Nephron progenitor cell (in vitro differentiated cells): Measurements from ENCODE around the gene SEC14L3.

ENCODE experiments used
- DNase-seq: peaks from one replicate; pipeline ENCODE4 v3.0.0; 2021
- H3K27ac Mint-ChIP-seq: 2 replicates; pipeline ENCODE4 v1.8.0; 2021; ENCODE audit warnings: mild to moderate bottlenecking, moderate library complexity, mixed read lengths
- H3K27me3 Mint-ChIP-seq: 2 replicates; pipeline ENCODE4 v1.8.0; 2021; ENCODE audit warnings: mild to moderate bottlenecking, low read depth, mixed read lengths; ENCODE audit not compliant: poor library complexity
- H3K36me3 Mint-ChIP-seq: 2 replicates; pipeline ENCODE4 v1.8.0; 2021; ENCODE audit warnings: low read depth, mixed read lengths
- H3K4me1 Mint-ChIP-seq: 2 replicates; pipeline ENCODE4 v1.8.0; 2021; ENCODE audit warnings: mixed read lengths
- H3K4me3 Mint-ChIP-seq: 2 replicates; pipeline ENCODE4 v1.8.0; 2021; ENCODE audit warnings: mild to moderate bottlenecking, moderate library complexity, mixed read lengths
- H3K9me3 Mint-ChIP-seq: 2 replicates; pipeline ENCODE4 v1.8.0; 2021; ENCODE audit warnings: mild to moderate bottlenecking, moderate library complexity, mixed read lengths
- CTCF ChIP-seq: fragments of 200-600 bp; sonication (generic); IDR thresholded peaks from 2 replicates; pipeline ENCODE4 v1.5.0; 2021; ENCODE audit warnings: antibody characterized with exemption

SEC14L3 gene

DNA sequence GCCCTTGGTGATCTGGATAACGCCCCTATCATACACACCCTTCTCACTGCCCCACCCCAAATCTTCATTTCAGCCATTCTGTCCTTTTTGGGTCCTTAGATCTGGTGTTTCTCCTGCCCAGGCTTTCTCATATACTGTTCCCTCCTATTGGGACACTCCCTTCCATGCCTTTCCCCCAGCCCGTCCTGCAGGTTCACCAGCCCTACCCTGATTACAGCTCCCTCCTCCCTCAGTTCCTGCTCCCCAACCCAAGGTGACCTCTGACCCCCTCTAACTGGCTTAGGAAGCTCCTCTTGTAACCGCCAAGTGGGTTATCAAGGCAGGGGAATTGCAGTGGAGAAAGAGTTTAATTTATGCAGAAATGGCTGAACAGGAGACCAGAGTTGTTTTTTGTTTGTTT is 33.3 kb downstream of the SEC14L3 start:
- no peak for TF ChIP-seq CTCF
- Mint-ChIP-seq H3K9me3 (no peaks in the 10 kb centered on the region), H3K4me1 (peaks cover 11% of the 10 kb centered on the region), H3K36me3 (no peaks in the 10 kb centered on the region), H3K27ac (no peak overlapping the region), H3K4me3 (no peak overlapping the region), H3K27me3 (peaks cover 16% of the 10 kb centered on the region)
- no peak for DNase-seq

DNA sequence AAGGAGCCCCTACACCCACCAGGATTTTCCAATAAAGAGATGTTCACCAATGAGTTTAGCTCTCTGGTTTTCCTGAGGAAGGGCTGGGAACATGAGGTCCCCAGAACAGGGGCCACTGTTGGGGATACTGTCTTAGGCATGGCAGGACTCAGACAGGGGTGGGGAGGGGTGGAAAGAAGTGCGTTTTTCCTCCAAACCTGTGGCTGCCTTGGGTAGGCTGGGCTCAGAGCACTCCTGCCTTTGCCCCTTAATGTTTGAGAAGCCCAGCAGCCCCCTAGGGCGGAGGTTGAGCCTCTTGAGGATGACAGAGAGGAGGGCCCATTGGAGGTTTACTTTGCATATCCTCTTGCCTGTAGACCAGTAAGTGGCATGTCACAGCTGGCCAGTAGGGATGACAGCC is 35.6 kb downstream of the SEC14L3 start:
- no peak for TF ChIP-seq CTCF
- Mint-ChIP-seq H3K27ac (no peak overlapping the region), H3K27me3 (peaks cover 13% of the 10 kb centered on the region), H3K4me3 (no peak overlapping the region), H3K9me3 (no peaks in the 10 kb centered on the region), H3K36me3 (no peaks in the 10 kb centered on the region), H3K4me1 (peaks cover 10% of the 10 kb centered on the region)
- DNase-seq: no peak

GRCh38 chr22:30435674-30436126 is 36.1 kb downstream of the SEC14L3 start:
- Mint-ChIP-seq H3K27ac (peak overlapping the region; percentile 27), H3K9me3 (no peaks in the 10 kb centered on the region), H3K36me3 (no peaks in the 10 kb centered on the region), H3K4me1 (peaks cover 6% of the 10 kb centered on the region), H3K4me3 (no peak overlapping the region), H3K27me3 (peaks cover 9% of the 10 kb centered on the region)
- TF ChIP-seq CTCF: no peak
- no peak for DNase-seq

GRCh38 chr22:30434843-30435242 is 37.0 kb downstream of the SEC14L3 start:
- no peak for DNase-seq
- Mint-ChIP-seq H3K9me3 (no peaks in the 10 kb centered on the region), H3K27me3 (peaks cover 13% of the 10 kb centered on the region), H3K4me1 (peaks cover 6% of the 10 kb centered on the region), H3K36me3 (no peaks in the 10 kb centered on the region), H3K27ac (no peak overlapping the region), H3K4me3 (no peak overlapping the region)
- TF ChIP-seq CTCF: no peak

- TF ChIP-seq CTCF: no peak
- H3K4me1 Mint-ChIP-seq: peaks cover 6% of the 10 kb centered on the region
Observed at GRCh38 chr22:30433773-30434172, 38.0 kb downstream of the SEC14L3 start.

DNA sequence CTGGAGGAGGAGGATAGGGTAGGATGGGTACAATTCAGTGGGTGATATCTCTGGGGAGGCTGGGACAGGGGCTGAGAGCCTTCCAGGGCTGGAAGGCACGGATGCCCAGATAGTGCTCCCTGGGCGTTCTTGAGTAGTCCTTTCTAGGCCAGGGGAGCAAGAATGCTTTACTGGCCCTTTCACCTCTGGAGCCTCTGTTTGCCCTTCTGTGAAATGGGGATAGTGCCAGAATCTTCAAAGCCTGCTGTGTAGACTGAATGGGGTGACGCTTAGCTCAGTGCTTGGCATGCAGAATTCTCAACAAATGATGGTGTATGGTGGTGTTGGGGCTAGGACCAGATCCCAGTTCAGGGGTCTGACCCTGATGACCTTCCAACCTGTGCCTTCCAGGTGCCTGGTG is 38.6 kb downstream of the SEC14L3 start:
- no peak for DNase-seq
- peaks cover 4% of the 10 kb centered on the region for H3K36me3 Mint-ChIP-seq
- no peak overlapping the region for H3K4me3 Mint-ChIP-seq
- no peaks in the 10 kb centered on the region for H3K9me3 Mint-ChIP-seq
- H3K27ac Mint-ChIP-seq: no peak overlapping the region
- no peak for TF ChIP-seq CTCF
- H3K4me1 Mint-ChIP-seq: peaks cover 6% of the 10 kb centered on the region
- H3K27me3 Mint-ChIP-seq: peaks cover 15% of the 10 kb centered on the region

More at GRCh38 chr22:30433773-30434172, 38.0 kb downstream of the SEC14L3 start:
- Mint-ChIP-seq H3K27ac (no peak overlapping the region), H3K4me3 (no peak overlapping the region), H3K27me3 (peaks cover 15% of the 10 kb centered on the region), H3K9me3 (no peaks in the 10 kb centered on the region), H3K36me3 (no peaks in the 10 kb centered on the region)
- no peak for DNase-seq
